ENCODE measurements around the gene TENM4.

GRCh38 chr11:78935398-78936068 is 505.3 kb downstream of the TENM4 start:
- TF ChIP-seq CSRNP3 (CRISPR knock-in tag; IDR thresholded peaks at IDR 0.05) (no peak), ZC3H10 (CRISPR knock-in tag; IDR thresholded peaks at IDR 0.05) (no peak), TOX (CRISPR knock-in tag; IDR thresholded peaks at IDR 0.05; ENCODE audit: borderline replicate concordance) (no peak), RARB (CRISPR knock-in tag; IDR thresholded peaks at IDR 0.05) (no peak), PATZ1 (CRISPR knock-in tag; IDR thresholded peaks at IDR 0.05; ENCODE audit: borderline replicate concordance) (no peak), PPARA (CRISPR knock-in tag; IDR thresholded peaks at IDR 0.05; ENCODE audit: borderline replicate concordance) (no peak), ZFP30 (CRISPR knock-in tag; IDR thresholded peaks at IDR 0.05) (no peak), TCF4 (CRISPR knock-in tag; IDR thresholded peaks at IDR 0.05; ENCODE audit: borderline replicate concordance) (no peak), OSR1 (CRISPR knock-in tag; IDR thresholded peaks at IDR 0.05) (no peak), ARNTL (CRISPR knock-in tag; IDR thresholded peaks at IDR 0.05; ENCODE audit: borderline replicate concordance, low read depth) (no peak), POU6F1 (CRISPR knock-in tag; IDR thresholded peaks at IDR 0.05; ENCODE audit: borderline replicate concordance, low read depth) (no peak), ZFP3 (CRISPR knock-in tag; IDR thresholded peaks at IDR 0.05) (no peak), SNAI2 (CRISPR knock-in tag; IDR thresholded peaks at IDR 0.05) (no peak), CREB5 (CRISPR knock-in tag; IDR thresholded peaks at IDR 0.05; ENCODE audit: low read depth) (no peak)
